Activated CD8-positive, alpha-beta T cell treated with anti-CD3 and anti-CD28 coated beads for 36 hours (primary cell): ENCODE data around the gene FAM149A. TPM values are rescaled to one million over a fixed set of nuclear protein-coding genes. Genes with fewer than 3 reads are reported as not detected.

Experiments used
- ATAC-seq: fragments of 200-7000 bp; cut with Tn5 transposase; one replicate; pipeline ENCODE4 v1.10.0; 2021; ENCODE audit warnings: mild to moderate bottlenecking, moderate library complexity
- CTCF ChIA-PET: fragments of 350-600 bp; sonication (Branson Sonifier 250); formaldehyde crosslinking; loops from one replicate; lab custom pipeline; 2021; ENCODE audit warnings: antibody characterized with exemption; lab: Charles Lee
- POLR2A ChIA-PET: fragments of 350-600 bp; sonication (Branson Sonifier 250); formaldehyde crosslinking; loops from one replicate; lab custom pipeline; 2021; ENCODE audit warnings: antibody characterized with exemption; lab: Charles Lee
- DNase-seq: peaks from one replicate; pipeline ENCODE4 v3.0.0-alpha.2; 2020
- H3K27ac Mint-ChIP-seq: one replicate; pipeline ENCODE4 v1.8.0; 2021; ENCODE audit warnings: mild to moderate bottlenecking, mixed read lengths
- H3K27me3 Mint-ChIP-seq: one replicate; pipeline ENCODE4 v1.8.0; 2021; ENCODE audit warnings: mixed read lengths
- H3K36me3 Mint-ChIP-seq: one replicate; pipeline ENCODE4 v1.8.0; 2021; ENCODE audit warnings: low read depth, mixed read lengths
- H3K4me1 Mint-ChIP-seq: one replicate; pipeline ENCODE4 v1.8.0; 2021; ENCODE audit warnings: low read depth, mixed read lengths
- H3K4me3 Mint-ChIP-seq: one replicate; pipeline ENCODE4 v1.8.0; 2021; ENCODE audit warnings: mild to moderate bottlenecking, moderate library complexity, mixed read lengths
- H3K9me3 Mint-ChIP-seq: one replicate; pipeline ENCODE4 v1.8.0; 2021; ENCODE audit warnings: mixed read lengths
- CTCF ChIP-seq: fragments of 200-600 bp; IDR thresholded peaks from one replicate; pipeline ENCODE4 v1.8.0; 2022; ENCODE audit warnings: antibody characterized with exemption, mild to moderate bottlenecking
- intact Hi-C: fragments of 100-400 bp; cut with micrococcal nuclease; formaldehyde crosslinking; loops from one replicate; pipeline ENCODE4 v1.10.0; 2022
- total RNA-seq, 2 experiments: library from RNA; stranded (reverse); gene quantifications; one replicate each; pipeline ENCODE4 v1.2.3, GENCODE V29; 2021

Gene FAM149A
- total RNA-seq, 2 experiments from 2014 or later: 0.38 to 0.52 TPM

DNA sequence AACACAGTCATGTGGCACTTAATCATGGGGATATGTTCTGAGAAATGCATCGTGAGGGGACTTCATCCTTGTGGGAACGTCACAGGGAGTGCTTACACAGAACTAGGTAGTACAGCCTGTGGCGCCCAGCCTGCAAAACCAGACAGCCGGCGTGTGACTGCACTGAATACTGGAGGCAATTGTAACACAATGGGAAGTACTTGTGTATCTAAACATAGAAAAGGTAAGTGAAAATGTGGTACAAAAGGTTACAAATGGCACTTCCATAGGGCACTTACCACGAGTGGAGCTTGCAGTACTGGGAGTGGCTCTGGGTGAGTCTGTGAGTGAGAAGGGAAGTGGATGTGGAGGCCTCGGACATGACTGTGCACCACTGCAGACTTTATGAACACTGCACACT is 30.3 kb upstream of the FAM149A start:
- Mint-ChIP-seq H3K4me1 (peaks cover 7% of the 10 kb centered on the region), H3K36me3 (no peaks in the 10 kb centered on the region), H3K4me3 (no peak overlapping the region), H3K27ac (no peak overlapping the region), H3K9me3 (no peaks in the 10 kb centered on the region), H3K27me3 (no peaks in the 10 kb centered on the region)
- intact Hi-C loops: no loop called here
- ChIA-PET POLR2A (no interaction called here), CTCF (no interaction called here)
- no peak for ATAC-seq
- no peak for DNase-seq
- no peak for TF ChIP-seq CTCF

DNA sequence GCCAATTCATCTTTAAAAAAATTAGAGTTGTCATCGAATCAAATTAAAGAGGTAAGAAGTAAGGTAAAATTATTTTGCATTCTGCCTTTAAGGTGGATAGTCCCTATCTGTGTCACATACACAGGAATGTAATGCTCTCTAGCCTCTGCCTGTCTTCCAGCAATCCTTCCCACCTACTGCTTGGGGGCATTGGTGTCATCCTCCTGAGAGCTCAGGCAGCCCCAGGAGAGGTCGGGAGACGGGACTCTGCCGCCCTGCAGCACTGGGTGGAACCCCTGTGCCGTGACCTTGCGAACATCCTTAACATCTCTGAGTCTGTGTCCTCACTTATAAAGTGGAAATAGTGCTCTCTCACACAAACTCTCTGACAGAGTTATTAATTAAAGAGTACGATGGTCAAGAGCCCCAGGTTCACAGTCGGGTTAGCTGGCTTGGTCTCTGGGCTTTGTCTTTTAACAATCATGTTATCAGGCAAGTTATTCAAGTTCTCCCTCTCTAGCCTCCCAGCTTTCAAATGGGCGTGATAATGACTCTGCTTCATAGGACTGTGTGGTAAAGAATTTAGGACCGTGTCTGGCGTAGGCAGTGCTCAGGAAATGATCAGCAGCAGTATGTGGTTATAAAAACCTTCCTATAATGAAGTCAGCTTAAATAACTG is 25.4 kb upstream of the FAM149A start:
- H3K4me1 Mint-ChIP-seq: no peaks in the 10 kb centered on the region
- H3K27me3 Mint-ChIP-seq: peaks cover 2% of the 10 kb centered on the region
- intact Hi-C loops: no loop called here
- ChIA-PET POLR2A (no interaction called here), CTCF (interaction anchor here (1.0 to 1.1 kb wide), 2 partner anchors 10 to 41 kb away, joined by 3 read pairs; no protein-coding TSS in a partner anchor)
- H3K27ac Mint-ChIP-seq: no peak overlapping the region
- no peak for DNase-seq
- H3K9me3 Mint-ChIP-seq: no peaks in the 10 kb centered on the region
- H3K4me3 Mint-ChIP-seq: no peak overlapping the region
- no peak for TF ChIP-seq CTCF
- ATAC-seq: no peak
- no peaks in the 10 kb centered on the region for H3K36me3 Mint-ChIP-seq

DNA sequence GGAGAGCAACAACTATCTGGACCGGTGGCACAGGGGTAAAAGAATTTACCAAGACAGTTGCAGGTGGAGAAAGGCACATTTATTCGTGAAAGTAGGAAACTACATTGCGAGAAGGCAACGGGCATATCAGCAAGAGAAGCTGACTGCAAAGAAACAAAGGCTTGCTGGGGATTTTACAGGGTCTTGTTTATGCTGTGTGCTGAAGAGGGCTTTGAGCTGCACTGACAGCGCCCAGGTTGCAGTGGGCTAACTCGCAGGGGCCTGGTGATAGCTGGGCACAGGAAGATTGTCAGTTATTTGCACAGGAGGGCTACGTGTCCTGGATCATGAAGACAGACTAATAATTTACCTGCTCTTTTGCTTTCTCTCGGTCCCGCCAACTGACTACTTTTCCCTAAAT is 24.8 kb upstream of the FAM149A start:
- CTCF ChIA-PET: interaction anchor here (1.0 to 1.1 kb wide), 2 partner anchors 9 to 42 kb away, joined by 3 read pairs; no protein-coding TSS in a partner anchor
- no peak for TF ChIP-seq CTCF
- Mint-ChIP-seq H3K27me3 (peaks cover 2% of the 10 kb centered on the region), H3K9me3 (no peaks in the 10 kb centered on the region), H3K36me3 (no peaks in the 10 kb centered on the region), H3K27ac (no peak overlapping the region), H3K4me3 (no peak overlapping the region), H3K4me1 (no peaks in the 10 kb centered on the region)
- intact Hi-C loops: no loop called here
- POLR2A ChIA-PET: no interaction called here
- DNase-seq: no peak
- ATAC-seq: no peak

GRCh38 chr4:186081202-186081807 is 23.2 kb upstream of the FAM149A start:
- Mint-ChIP-seq H3K36me3 (no peaks in the 10 kb centered on the region), H3K27ac (no peak overlapping the region), H3K4me1 (no peaks in the 10 kb centered on the region), H3K4me3 (no peak overlapping the region), H3K9me3 (no peaks in the 10 kb centered on the region), H3K27me3 (peaks cover 2% of the 10 kb centered on the region)
- TF ChIP-seq CTCF: no peak
- ATAC-seq (no peak), DNase-seq (no peak)
- POLR2A ChIA-PET: no interaction called here
- intact Hi-C loops: no loop called here
- CTCF ChIA-PET: interaction anchor here (0.7 kb wide), 1 partner anchor 60 kb away, joined by 3 read pairs; no protein-coding TSS in a partner anchor

DNA sequence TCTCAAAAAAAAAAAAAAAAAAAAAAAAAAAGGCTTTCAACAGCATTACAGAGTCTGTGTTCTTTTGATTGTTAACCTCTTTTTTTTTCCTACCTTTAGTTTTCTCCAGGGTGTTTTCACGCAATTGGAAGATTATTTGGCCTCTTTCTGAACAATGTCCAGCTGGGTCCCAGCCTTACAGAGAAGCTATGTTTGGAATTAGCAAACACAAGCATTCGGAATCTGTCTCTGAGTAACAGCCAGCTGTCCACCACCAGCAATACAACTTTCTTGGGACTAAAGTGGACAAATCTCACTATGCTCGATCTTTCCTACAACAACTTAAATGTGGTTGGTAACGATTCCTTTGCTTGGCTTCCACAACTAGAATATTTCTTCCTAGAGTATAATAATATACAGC is 22.3 kb upstream of the FAM149A start:
- H3K36me3 Mint-ChIP-seq: no peaks in the 10 kb centered on the region
- H3K27ac Mint-ChIP-seq: no peak overlapping the region
- intact Hi-C loops: no loop called here
- H3K27me3 Mint-ChIP-seq: peaks cover 2% of the 10 kb centered on the region
- no peak overlapping the region for H3K4me3 Mint-ChIP-seq
- ATAC-seq (no peak), DNase-seq (no peak)
- CTCF ChIA-PET: no interaction called here
- H3K9me3 Mint-ChIP-seq: no peaks in the 10 kb centered on the region
- POLR2A ChIA-PET: no interaction called here
- H3K4me1 Mint-ChIP-seq: no peaks in the 10 kb centered on the region
- TF ChIP-seq CTCF: no peak
